ENCODE data around the gene MAP3K7CL.

MAP3K7CL gene

GRCh38 chr21:29130270-29130969 is at the start of gene MAP3K7CL:
Gene MAP3K7CL (plus strand): TSS chr21:29130644. CDS start chr21:29133345, 2,701 bp downstream.
- no peak for DNase-seq

GRCh38 chr21:29082046-29082815 is 48.2 kb upstream of the MAP3K7CL start:
- DNase-seq = no peak

GRCh38 chr21:29083306-29083705 is 47.1 kb upstream of the MAP3K7CL start:
- no peak for DNase-seq

- no peak for DNase-seq
Observed at GRCh38 chr21:29084372-29084771, 46.1 kb upstream of the MAP3K7CL start.

- no peak for DNase-seq
Observed at GRCh38 chr21:29085106-29085752, 45.2 kb upstream of the MAP3K7CL start.

- no peak for DNase-seq
Observed at GRCh38 chr21:29091033-29091432, 39.4 kb upstream of the MAP3K7CL start.

GRCh38 chr21:29092102-29092959 is 38.1 kb upstream of the MAP3K7CL start:
- no peak for DNase-seq

GRCh38 chr21:29096218-29097015 is 34.0 kb upstream of the MAP3K7CL start:
- peak; percentile 22 for DNase-seq

- no peak for DNase-seq
Observed at GRCh38 chr21:29098156-29098555, 32.3 kb upstream of the MAP3K7CL start.

GRCh38 chr21:29102791-29103257 is 27.6 kb upstream of the MAP3K7CL start:
- DNase-seq = no peak

GRCh38 chr21:29104239-29104708 is 26.2 kb upstream of the MAP3K7CL start:
- DNase-seq = no peak

- no peak for DNase-seq
Observed at GRCh38 chr21:29105218-29105617, 25.2 kb upstream of the MAP3K7CL start.

- DNase-seq = no peak
Observed at GRCh38 chr21:29114765-29115500, 15.5 kb upstream of the MAP3K7CL start.

- DNase-seq = no peak
Observed at GRCh38 chr21:29115899-29116298, 14.5 kb upstream of the MAP3K7CL start.

GRCh38 chr21:29117372-29117955 is 13.0 kb upstream of the MAP3K7CL start:
- no peak for DNase-seq

GRCh38 chr21:29121759-29122158 is 8.7 kb upstream of the MAP3K7CL start:
- no peak for DNase-seq

- DNase-seq = no peak
Observed at GRCh38 chr21:29124645-29125044, 5.8 kb upstream of the MAP3K7CL start.

GRCh38 chr21:29125191-29125590 is 5.3 kb upstream of the MAP3K7CL start:
- no peak for DNase-seq

- no peak for DNase-seq
Observed at GRCh38 chr21:29125979-29126378, 4.5 kb upstream of the MAP3K7CL start.

- no peak for DNase-seq
Observed at GRCh38 chr21:29133241-29133640, 2.8 kb downstream of the MAP3K7CL start.

GRCh38 chr21:29133796-29134195 is 3.4 kb downstream of the MAP3K7CL start:
- no peak for DNase-seq
